ENCODE data around the gene ARHGAP9. TPM values are rescaled to one million over a fixed set of nuclear protein-coding genes. Genes with fewer than 3 reads are reported as not detected.

Gene ARHGAP9
- total and polyA plus RNA-seq, 2 of the 4 experiments (the other 2 are of a cell fraction): 0.18 to 0.79 TPM

DNA sequence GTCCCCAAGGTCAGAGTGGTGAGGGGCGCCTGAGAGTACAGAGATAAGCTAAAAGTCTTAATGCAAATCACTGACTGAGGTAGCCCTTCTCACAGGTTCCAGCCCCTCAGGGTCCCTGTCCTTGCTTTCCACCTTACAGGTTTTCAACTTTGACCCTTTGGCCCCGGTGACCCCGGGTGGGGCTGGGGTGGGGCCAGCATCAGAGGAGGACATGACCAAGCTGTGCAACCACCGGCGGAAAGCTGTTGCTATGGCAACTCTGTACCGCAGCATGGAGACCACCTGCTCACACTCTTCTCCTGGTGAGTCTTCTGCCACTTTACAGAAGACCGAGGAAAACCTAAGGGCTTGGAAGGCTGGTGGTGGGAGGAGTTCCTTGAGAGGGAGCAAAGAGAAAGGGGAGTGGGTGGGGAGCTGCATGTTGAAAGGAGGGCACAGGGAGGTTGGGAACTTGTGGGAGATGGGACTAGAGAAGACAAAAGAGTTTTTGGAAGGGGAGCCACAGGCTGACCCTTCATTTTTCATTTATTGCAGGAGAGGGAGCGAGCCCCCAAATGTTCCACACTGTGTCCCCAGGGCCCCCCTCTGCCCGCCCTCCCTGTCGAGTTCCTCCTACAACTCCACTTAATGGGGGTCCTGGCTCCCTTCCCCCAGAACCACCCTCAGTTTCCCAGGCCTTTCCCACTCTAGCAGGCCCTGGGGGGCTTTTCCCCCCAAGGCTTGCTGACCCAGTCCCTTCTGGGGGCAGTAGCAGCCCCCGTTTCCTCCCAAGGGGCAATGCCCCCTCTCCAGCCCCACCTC, 45.3 kb upstream of the ARHGAP9 start:
- Histone ChIP-seq H2AK5ac (ENCODE audit: low read depth, low read length) (peak overlapping the region; percentile 81; the same call in 1 of the 2 replicates), H4K91ac (ENCODE audit: insufficient read depth, low read depth, low read length) (no peak overlapping the region), H3K9me3 (ENCODE audit: control insufficient read depth, insufficient read depth, low read length) (no peaks in the 10 kb centered on the region), H3K27me3 (ENCODE audit: control insufficient read depth, insufficient read depth, low read length) (no peaks in the 10 kb centered on the region), H3K4me1 (ENCODE audit: control insufficient read depth, insufficient read depth, low read length) (peaks cover 22% of the 10 kb centered on the region), H3K27ac (ENCODE audit: insufficient read depth, low read length) (peak overlapping the region; percentile 12; the same call in 1 of the 2 replicates), H3K4me3 (ENCODE audit: insufficient read depth, low read depth, low read length) (no peak overlapping the region), H3K4me2 (ENCODE audit: low read depth, low read length) (peak overlapping the region; percentile 59; the same call in 1 of the 2 replicates), H4K20me1 (ENCODE audit: insufficient read depth, low read length) (peaks cover 29% of the 10 kb centered on the region), H3K9ac (ENCODE audit: low read depth, low read length) (peak overlapping the region; percentile 11; the same call in 1 of the 2 replicates), H3K23ac (ENCODE audit: low read depth, low read length) (0 out of 2 replicates have a peak overlapping the region, but pooled peaks have one; percentile 39), H3K18ac (ENCODE audit: low read depth, low read length) (no peak overlapping the region), H3K9me1 (ENCODE audit: insufficient read depth, low read length) (peaks cover 14% of the 10 kb centered on the region), H2BK5ac (ENCODE audit: low read depth, low read length, poor library complexity, severe bottlenecking) (no peak overlapping the region), H3K4ac (ENCODE audit: low read depth, low read length) (peak overlapping the region; percentile 91; the same call in 1 of the 2 replicates), H2BK15ac (ENCODE audit: low read depth, low read length) (no peak overlapping the region), H2AK9ac (replicated peaks; ENCODE audit: low read depth, low read length, poor library complexity) (peak overlapping the region; percentile 15), H4K8ac (ENCODE audit: low read depth in 2 of 2, low read length in 2 of 2) (no peak overlapping the region), H4K5ac (ENCODE audit: low read depth, low read length) (no peak overlapping the region), H3K56ac (ENCODE audit: extremely low read depth, insufficient read depth, low read length) (no peak overlapping the region), H3K36me3 (ENCODE audit: control insufficient read depth, insufficient read depth, low read length) (peaks cover 48% of the 10 kb centered on the region), H2BK20ac (ENCODE audit: low read depth, low read length) (no peak overlapping the region), H3K14ac (replicated peaks; ENCODE audit: low read depth, low read length) (no peak overlapping the region), H3K79me1 (ENCODE audit: low read depth in 1 of 2, low read length in 2 of 2) (peaks cover 14 to 60% of the 10 kb centered on the region in 2 experiments), H2AFZ (replicated peaks; ENCODE audit: low read length, poor library complexity) (no peak overlapping the region), H2BK120ac (ENCODE audit: low read depth, low read length) (no peak overlapping the region)
- dilution Hi-C loops (cut with HindIII; ENCODE audit: low sequenced_read_pairs, unreplicated experiment): no loop called here
- ATAC-seq (ENCODE audit: low read depth) (no peak), DNase-seq (no peak)
- intact Hi-C loops (cut with micrococcal nuclease): no loop called here
- in situ Hi-C loops (cut with MboI; ENCODE audit: low sequenced_read_pairs): no loop called here
- BruUV-seq (replicated peaks): no TSS peak
- CTCF ChIA-PET: no interaction called here
- TF ChIP-seq MAFK (IDR thresholded peaks at IDR 0.05; ENCODE audit: low read depth, low read length) (no peak), NFE2L2 (IDR thresholded peaks at IDR 0.05; ENCODE audit: low read depth, low read length) (no peak), RAD21 (IDR thresholded peaks at IDR 0.05; ENCODE audit: low read length) (no peak), RCOR1 (IDR thresholded peaks at IDR 0.05; ENCODE audit: insufficient replicate concordance, low read length) (no peak), MXI1 (IDR thresholded peaks at IDR 0.05; ENCODE audit: borderline replicate concordance, low read depth, low read length) (no peak), BHLHE40 (IDR thresholded peaks at IDR 0.05; ENCODE audit: low read depth, low read length) (no peak), RFX5 (IDR thresholded peaks at IDR 0.05; ENCODE audit: low read depth, low read length) (no peak), POLR2A (IDR thresholded peaks at IDR 0.05; ENCODE audit: low read depth, low read length) (no peak), MAZ (IDR thresholded peaks at IDR 0.05; ENCODE audit: borderline replicate concordance, low read depth, low read length) (no peak), FOS (IDR thresholded peaks at IDR 0.05; ENCODE audit: low read depth, low read length) (no peak), SMC3 (IDR thresholded peaks at IDR 0.05; ENCODE audit: low read depth, low read length) (no peak), CHD1 (IDR thresholded peaks at IDR 0.05; ENCODE audit: low read depth, low read length) (no peak), CEBPB (IDR thresholded peaks at IDR 0.05; ENCODE audit: low read depth, low read length) (no peak)
- TF ChIP-seq, protein P1, sequence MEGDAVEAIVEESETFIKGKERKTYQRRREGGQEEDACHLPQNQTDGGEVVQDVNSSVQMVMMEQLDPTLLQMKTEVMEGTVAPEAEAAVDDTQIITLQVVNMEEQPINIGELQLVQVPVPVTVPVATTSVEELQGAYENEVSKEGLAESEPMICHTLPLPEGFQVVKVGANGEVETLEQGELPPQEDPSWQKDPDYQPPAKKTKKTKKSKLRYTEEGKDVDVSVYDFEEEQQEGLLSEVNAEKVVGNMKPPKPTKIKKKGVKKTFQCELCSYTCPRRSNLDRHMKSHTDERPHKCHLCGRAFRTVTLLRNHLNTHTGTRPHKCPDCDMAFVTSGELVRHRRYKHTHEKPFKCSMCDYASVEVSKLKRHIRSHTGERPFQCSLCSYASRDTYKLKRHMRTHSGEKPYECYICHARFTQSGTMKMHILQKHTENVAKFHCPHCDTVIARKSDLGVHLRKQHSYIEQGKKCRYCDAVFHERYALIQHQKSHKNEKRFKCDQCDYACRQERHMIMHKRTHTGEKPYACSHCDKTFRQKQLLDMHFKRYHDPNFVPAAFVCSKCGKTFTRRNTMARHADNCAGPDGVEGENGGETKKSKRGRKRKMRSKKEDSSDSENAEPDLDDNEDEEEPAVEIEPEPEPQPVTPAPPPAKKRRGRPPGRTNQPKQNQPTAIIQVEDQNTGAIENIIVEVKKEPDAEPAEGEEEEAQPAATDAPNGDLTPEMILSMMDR (conservative IDR thresholded peaks at IDR 0.05; ENCODE audit: low read depth, low read length): no peak
- TF ChIP-seq, protein P2, sequence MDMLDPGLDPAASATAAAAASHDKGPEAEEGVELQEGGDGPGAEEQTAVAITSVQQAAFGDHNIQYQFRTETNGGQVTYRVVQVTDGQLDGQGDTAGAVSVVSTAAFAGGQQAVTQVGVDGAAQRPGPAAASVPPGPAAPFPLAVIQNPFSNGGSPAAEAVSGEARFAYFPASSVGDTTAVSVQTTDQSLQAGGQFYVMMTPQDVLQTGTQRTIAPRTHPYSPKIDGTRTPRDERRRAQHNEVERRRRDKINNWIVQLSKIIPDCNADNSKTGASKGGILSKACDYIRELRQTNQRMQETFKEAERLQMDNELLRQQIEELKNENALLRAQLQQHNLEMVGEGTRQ (IDR thresholded peaks at IDR 0.05; ENCODE audit: low read depth, low read length): no peak
- POLR2A ChIA-PET (ENCODE audit: unreplicated experiment): no interaction called here
- WGBS, 2 experiments (ENCODE audit: extremely low coverage in 2 of 2, insufficient read length in 1 of 2): 80% methylated on average over 1 of the region's 11 CpGs; no CpG with 5 or more reads in 1 of the 2 experiments
